ENCODE data around the gene LCE5A. TPM values are rescaled to one million over a fixed set of nuclear protein-coding genes. Genes with fewer than 3 reads are reported as not detected.
A peak's percentile ranks its signal among the peaks of the same experiment; 100 is the strongest.

LCE5A gene
- total RNA-seq, 1 experiment from 2014 or later = not detected

GRCh38 chr1:152525080-152525641 is 14.6 kb downstream of the LCE5A start:
- no peak for DNase-seq

GRCh38 chr1:152533327-152533938 is 22.8 kb downstream of the LCE5A start:
- H4K20me1 ChIP-seq (ENCODE audit: low read length) = no peaks in the 10 kb centered on the region
- H3F3A ChIP-seq (ENCODE audit: low read length, unreplicated experiment) = no peaks in the 10 kb centered on the region
- H2AFZ ChIP-seq (ENCODE audit: low read length) = no peak overlapping the region
- H3K27ac ChIP-seq (ENCODE audit: low read length) = no peak overlapping the region
- peaks cover 28% of the 10 kb centered on the region for H3K27me3 ChIP-seq (ENCODE audit: low read length)
- no peak overlapping the region for H3K9ac ChIP-seq (ENCODE audit: low read length)
- no peaks in the 10 kb centered on the region for H3K9me2 ChIP-seq (replicated peaks; ENCODE audit: low read length)
- DNase-seq (peak; percentile 87), ATAC-seq (peak; percentile 67)
- H3K9me3 ChIP-seq (ENCODE audit: low read length) = no peaks in the 10 kb centered on the region
- H3K36me3 ChIP-seq (ENCODE audit: low read depth, low read length) = no peaks in the 10 kb centered on the region
- H3K4me1 ChIP-seq (ENCODE audit: insufficient read depth, low read length) = no peaks in the 10 kb centered on the region
- no TSS peak for BruUV-seq (replicated peaks)
- ChIA-PET CTCF (interaction anchor here (0.6 kb wide), 2 partner anchors 35 to 66 kb away, joined by 3 read pairs; no protein-coding TSS in a partner anchor), POLR2A (ENCODE audit: unreplicated experiment) (no interaction called here)
- no peak for TF ChIP-seq EZH2phosphoT487 (IDR thresholded peaks at IDR 0.05; ENCODE audit: borderline replicate concordance, low read length)
- TF ChIP-seq, protein P1, sequence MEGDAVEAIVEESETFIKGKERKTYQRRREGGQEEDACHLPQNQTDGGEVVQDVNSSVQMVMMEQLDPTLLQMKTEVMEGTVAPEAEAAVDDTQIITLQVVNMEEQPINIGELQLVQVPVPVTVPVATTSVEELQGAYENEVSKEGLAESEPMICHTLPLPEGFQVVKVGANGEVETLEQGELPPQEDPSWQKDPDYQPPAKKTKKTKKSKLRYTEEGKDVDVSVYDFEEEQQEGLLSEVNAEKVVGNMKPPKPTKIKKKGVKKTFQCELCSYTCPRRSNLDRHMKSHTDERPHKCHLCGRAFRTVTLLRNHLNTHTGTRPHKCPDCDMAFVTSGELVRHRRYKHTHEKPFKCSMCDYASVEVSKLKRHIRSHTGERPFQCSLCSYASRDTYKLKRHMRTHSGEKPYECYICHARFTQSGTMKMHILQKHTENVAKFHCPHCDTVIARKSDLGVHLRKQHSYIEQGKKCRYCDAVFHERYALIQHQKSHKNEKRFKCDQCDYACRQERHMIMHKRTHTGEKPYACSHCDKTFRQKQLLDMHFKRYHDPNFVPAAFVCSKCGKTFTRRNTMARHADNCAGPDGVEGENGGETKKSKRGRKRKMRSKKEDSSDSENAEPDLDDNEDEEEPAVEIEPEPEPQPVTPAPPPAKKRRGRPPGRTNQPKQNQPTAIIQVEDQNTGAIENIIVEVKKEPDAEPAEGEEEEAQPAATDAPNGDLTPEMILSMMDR (conservative IDR thresholded peaks at IDR 0.05; ENCODE audit: low read depth, low read length) = peak; percentile 93
- H3K4me3 ChIP-seq (ENCODE audit: low read length) = no peak overlapping the region
- intact Hi-C loops (cut with micrococcal nuclease) = loop anchor here (2.0 kb wide), 1 partner anchor 35 kb away; no protein-coding TSS in a partner anchor
- H3K4me2 ChIP-seq (ENCODE audit: low read length) = no peak overlapping the region
- H3K79me2 ChIP-seq (ENCODE audit: low read length) = no peaks in the 10 kb centered on the region

More at GRCh38 chr1:152525080-152525641, 14.6 kb downstream of the LCE5A start:
- CTCF ChIA-PET = no interaction called here
- H3K9me3 ChIP-seq (ENCODE audit: low read length) = no peaks in the 10 kb centered on the region
- no peaks in the 10 kb centered on the region for H3K36me3 ChIP-seq (ENCODE audit: low read depth, low read length)
- no peak overlapping the region for H3K4me2 ChIP-seq (ENCODE audit: low read length)
- no peak overlapping the region for H2AFZ ChIP-seq (ENCODE audit: low read length)
- no peak overlapping the region for H3K4me3 ChIP-seq (ENCODE audit: low read length)
- peaks cover 28% of the 10 kb centered on the region for H3K27me3 ChIP-seq (ENCODE audit: low read length)
- POLR2A ChIA-PET (ENCODE audit: unreplicated experiment) = no interaction called here
- no peaks in the 10 kb centered on the region for H3F3A ChIP-seq (ENCODE audit: low read length, unreplicated experiment)
- H3K9ac ChIP-seq (ENCODE audit: low read length) = no peak overlapping the region
- no peak for ATAC-seq
- no TSS peak for BruUV-seq (replicated peaks)
- H3K27ac ChIP-seq (ENCODE audit: low read length) = no peak overlapping the region
- no peaks in the 10 kb centered on the region for H3K9me2 ChIP-seq (replicated peaks; ENCODE audit: low read length)
- H3K79me2 ChIP-seq (ENCODE audit: low read length) = no peaks in the 10 kb centered on the region
- intact Hi-C loops (cut with micrococcal nuclease) = no loop called here
- TF ChIP-seq, protein P1 (conservative IDR thresholded peaks at IDR 0.05; ENCODE audit: low read depth, low read length) = no peak
- TF ChIP-seq EZH2phosphoT487 (IDR thresholded peaks at IDR 0.05; ENCODE audit: borderline replicate concordance, low read length) (no peak), EZH2 (IDR thresholded peaks at IDR 0.05; ENCODE audit: low read length, unreplicated experiment) (no peak)
- H4K20me1 ChIP-seq (ENCODE audit: low read length) = no peaks in the 10 kb centered on the region
- H3K4me1 ChIP-seq (ENCODE audit: insufficient read depth, low read length) = no peaks in the 10 kb centered on the region

DNA sequence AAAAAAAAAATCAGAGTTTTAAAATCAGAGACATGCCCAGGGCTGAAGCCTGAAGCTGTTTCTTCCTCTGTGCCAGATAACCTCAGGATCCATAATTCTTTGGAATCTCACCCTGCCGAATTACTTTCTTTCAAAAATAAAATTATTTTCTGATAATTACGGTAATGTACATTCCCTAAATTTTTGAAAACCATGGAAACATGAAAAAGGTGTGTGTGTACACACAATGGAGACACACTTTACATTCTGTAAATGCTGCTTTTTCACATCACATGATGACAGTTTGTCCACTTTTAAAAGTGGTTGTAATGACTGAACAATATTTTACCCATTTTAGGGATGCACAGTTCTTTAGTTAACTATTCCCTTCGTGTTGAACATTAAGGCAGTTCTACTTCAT is 25.2 kb downstream of the LCE5A start:
- H3K9ac ChIP-seq (ENCODE audit: low read length) = no peak overlapping the region
- intact Hi-C loops (cut with micrococcal nuclease) = no loop called here
- CTCF ChIA-PET = no interaction called here
- no peaks in the 10 kb centered on the region for H4K20me1 ChIP-seq (ENCODE audit: low read length)
- no TSS peak for BruUV-seq (replicated peaks)
- no peak overlapping the region for H2AFZ ChIP-seq (ENCODE audit: low read length)
- ATAC-seq = no peak
- no peak overlapping the region for H3K27ac ChIP-seq (ENCODE audit: low read length)
- no peaks in the 10 kb centered on the region for H3K79me2 ChIP-seq (ENCODE audit: low read length)
- H3K9me3 ChIP-seq (ENCODE audit: low read length) = no peaks in the 10 kb centered on the region
- H3K4me1 ChIP-seq (ENCODE audit: insufficient read depth, low read length) = no peaks in the 10 kb centered on the region
- H3F3A ChIP-seq (ENCODE audit: low read length, unreplicated experiment) = no peaks in the 10 kb centered on the region
- peaks cover 28% of the 10 kb centered on the region for H3K27me3 ChIP-seq (ENCODE audit: low read length)
- H3K9me2 ChIP-seq (replicated peaks; ENCODE audit: low read length) = no peaks in the 10 kb centered on the region
- TF ChIP-seq, protein P1 (conservative IDR thresholded peaks at IDR 0.05; ENCODE audit: low read depth, low read length) = no peak
- TF ChIP-seq EZH2phosphoT487 (IDR thresholded peaks at IDR 0.05; ENCODE audit: borderline replicate concordance, low read length) (no peak), EZH2 (IDR thresholded peaks at IDR 0.05; ENCODE audit: low read length, unreplicated experiment) (no peak)
- no peak overlapping the region for H3K4me2 ChIP-seq (ENCODE audit: low read length)
- no peaks in the 10 kb centered on the region for H3K36me3 ChIP-seq (ENCODE audit: low read depth, low read length)
- POLR2A ChIA-PET (ENCODE audit: unreplicated experiment) = no interaction called here
- no peak for DNase-seq
- H3K4me3 ChIP-seq (ENCODE audit: low read length) = no peak overlapping the region

Measured in PC-3 (cell line).